OCI-LY7 (cell line): ENCODE results near the gene RIIAD1.

Experiments used
- CTCF ChIP-seq: fragments of 200-600 bp; sonication (generic); conservative IDR thresholded peaks from 2 replicates; pipeline ENCODE4 v1.5.1; 2014; ENCODE audit warnings: mild to moderate bottlenecking, antibody characterized with exemption, low read length, moderate library complexity, mixed read lengths
- EZH2phosphoT487 ChIP-seq: fragments of 200-600 bp; sonication (generic); IDR thresholded peaks from 2 replicates; pipeline ENCODE4 v1.6.1; 2018; ENCODE audit warnings: low read depth, borderline replicate concordance, mild to moderate bottlenecking, mixed run types, antibody characterized with exemption, low read length, moderate library complexity, mixed read lengths

GRCh38 chr1:151774256-151774922 is 53.1 kb downstream of the RIIAD1 start:
- TF ChIP-seq CTCF (no peak), EZH2phosphoT487 (no peak)
